Kidney (tissue), 14 donors: ENCODE data around the gene WFS1. TPM values are rescaled to one million over a fixed set of nuclear protein-coding genes. Genes with fewer than 3 reads are reported as not detected.

Experiments
- DNase-seq, 5 donors: peaks; one replicate each; pipeline ENCODE4 v3.0.0-alpha.2; 2013 to 2020
- FAIRE-seq: peaks from 2 replicates; lab custom pipeline; 2012; peaks lifted over from hg19 to GRCh38; lab: Jason Lieb, UNC
- H3K27ac ChIP-seq, 2 donors: one replicate each; pipeline ENCODE4 v1.7.0; 2013; ENCODE audit warnings: low read depth in 2 of 2, low read length in 2 of 2, inconsistent platforms in 1 of 2
- H3K27me3 ChIP-seq: one replicate; pipeline ENCODE4 v1.7.1; 2013; ENCODE audit warnings: low read length, inconsistent platforms; ENCODE audit not compliant: control insufficient read depth, insufficient read depth
- H3K36me3 ChIP-seq, 3 donors: one replicate each; pipeline versions ENCODE4 v1.7.0 to v1.7.1; 2013; ENCODE audit warnings: low read length in 3 of 3, control low read depth in 1 of 3, inconsistent platforms in 1 of 3; ENCODE audit not compliant: insufficient read depth in 3 of 3, control insufficient read depth in 2 of 3
- H3K4me1 ChIP-seq, 3 donors: one replicate each; pipeline versions ENCODE4 v1.7.0 to v1.7.1; 2013; ENCODE audit warnings: low read length in 3 of 3, inconsistent platforms in 1 of 3, low read depth in 1 of 3; ENCODE audit not compliant: control insufficient read depth in 2 of 3, insufficient read depth in 2 of 3
- H3K4me3 ChIP-seq, 3 donors: one replicate each; pipeline versions ENCODE4 v1.7.0 to v1.8.1; 2013; ENCODE audit warnings: low read length in 3 of 3, control low read depth in 1 of 3, inconsistent platforms in 1 of 3
- H3K9ac ChIP-seq, 3 donors: one replicate each; pipeline versions ENCODE4 v1.7.0 to v1.7.1; 2013; ENCODE audit warnings: low read length in 3 of 3, control low read depth in 1 of 3, inconsistent platforms in 1 of 3
- H3K9me3 ChIP-seq, 3 donors: one replicate each; pipeline versions ENCODE4 v1.7.0 to v1.7.1; 2013; ENCODE audit warnings: low read length in 3 of 3, control low read depth in 1 of 3, inconsistent platforms in 1 of 3; ENCODE audit not compliant: control insufficient read depth in 2 of 3, insufficient read depth in 1 of 3
- CTCF ChIP-seq: IDR thresholded peaks from 3 replicates; pipeline ENCODE4 v1.5.1; 2012; ENCODE audit warnings: mild to moderate bottlenecking, moderate library complexity, borderline replicate concordance; ENCODE audit not compliant: insufficient read depth; ENCODE audit errors: extremely low read depth
- intact Hi-C: fragments of 100-400 bp; cut with DNase I; formaldehyde crosslinking; loops from one replicate; pipeline ENCODE4 v1.11.1; 2022
- polyA plus RNA-seq: library from polyadenylated mRNA; stranded (reverse); fragments of 350-450 nt; fragmentation: Illumina TruSeq; extraction: RNeasy Lipid Tissue Mini Kit (QIAGEN cat#74804); gene quantifications from one replicate; pipeline ENCODE4 v1.2.3, GENCODE V29; 2014; ENCODE audit warnings: low read depth, low replicate concordance; ENCODE audit not compliant: insufficient read depth
- total RNA-seq: library from RNA; stranded (reverse); fragmentation: NEBNext Ultra II Directional; extraction: Animal tissue kit (Norgen Biotek cat#: 25700); gene quantifications from one replicate; pipeline ENCODE4 v1.2.1, GENCODE V29; 2021
- donor health status: control.
- donor health status: control.
- donor health status: control.
- donor health status: control.
- donor health status: control.
- donor health status: DM: yes; HTN: yes; CAD: no.
- donor health status: Normal renal cell carcinoma (clear cell type).

Gene WFS1
- total and polyA plus RNA-seq, 2 donors from 2014 or later = 20.8 to 31.4 TPM

- Histone ChIP-seq H3K27ac (no peak overlapping the region), H3K27me3 (no peaks in the 10 kb centered on the region), H3K36me3 (peaks cover 0 to 11% (median 5%) of the 10 kb centered on the region in 3 donors), H3K4me3 (no peak overlapping the region), H3K9me3 (no peaks in the 10 kb centered on the region), H3K9ac (no peak overlapping the region), H3K4me1 (no peaks in the 10 kb centered on the region)
- no peak for FAIRE-seq
- intact Hi-C loops = no loop called here
- DNase-seq = no peak
- no peak for TF ChIP-seq CTCF
Observed at GRCh38 chr4:6293097-6293445, 23.4 kb downstream of the WFS1 start.

- Histone ChIP-seq H3K4me3 (no peak overlapping the region), H3K27ac (no peak overlapping the region), H3K9me3 (no peaks in the 10 kb centered on the region), H3K27me3 (no peaks in the 10 kb centered on the region), H3K36me3 (peaks cover 0 to 11% (median 3%) of the 10 kb centered on the region in 3 donors), H3K4me1 (no peaks in the 10 kb centered on the region), H3K9ac (no peak overlapping the region)
- FAIRE-seq (no peak), DNase-seq (no peak)
- TF ChIP-seq CTCF = no peak
- intact Hi-C loops = no loop called here
Observed at GRCh38 chr4:6293661-6294060, 24.0 kb downstream of the WFS1 start.

GRCh38 chr4:6294705-6295421 is 25.2 kb downstream of the WFS1 start:
- Histone ChIP-seq H3K4me1 (no peaks in the 10 kb centered on the region), H3K9me3 (no peaks in the 10 kb centered on the region), H3K9ac (no peak overlapping the region), H3K36me3 (peaks cover 0 to 8% (median 0%) of the 10 kb centered on the region in 3 donors), H3K4me3 (no peak overlapping the region), H3K27me3 (no peaks in the 10 kb centered on the region), H3K27ac (no peak overlapping the region)
- intact Hi-C loops = no loop called here
- no peak for TF ChIP-seq CTCF
- DNase-seq (no peak), FAIRE-seq (no peak)
